GM12872 (cell line): ENCODE measurements around the gene ELAVL2.

Experiments used
- CTCF ChIP-seq: IDR thresholded peaks from 3 replicates; pipeline ENCODE4 v1.5.1; 2011; ENCODE audit warnings: low read depth, mild to moderate bottlenecking, low read length, moderate library complexity; ENCODE audit not compliant: insufficient read depth

ELAVL2 gene

GRCh38 chr9:23741351-23741750 lies 84.7 kb downstream of the ELAVL2 start:
- TF ChIP-seq CTCF, result no peak

- TF ChIP-seq CTCF, result no peak
Measured at GRCh38 chr9:23740531-23740930, 85.5 kb downstream of the ELAVL2 start.

GRCh38 chr9:23739753-23740152 lies 86.3 kb downstream of the ELAVL2 start:
- no peak for TF ChIP-seq CTCF

GRCh38 chr9:23736293-23736692 lies 89.7 kb downstream of the ELAVL2 start:
- no peak for TF ChIP-seq CTCF

- no peak for TF ChIP-seq CTCF
Measured at GRCh38 chr9:23733495-23734078, 92.5 kb downstream of the ELAVL2 start.

GRCh38 chr9:23731353-23731752 lies 94.7 kb downstream of the ELAVL2 start:
- no peak for TF ChIP-seq CTCF

- no peak for TF ChIP-seq CTCF
Measured at GRCh38 chr9:23730364-23730763, 95.7 kb downstream of the ELAVL2 start.
